GM21367 (cell line): ENCODE measurements around the gene CCDC136.

Source experiments
- ATAC-seq: cut with Tn5 transposase; IDR thresholded peaks from one replicate; pipeline ENCODE4 v1.9.1; 2021; ENCODE audit not compliant: unreplicated experiment

The CCDC136 gene

GRCh38 chr7:128791121-128791971 lies at the start of gene CCDC136:
TSS of gene CCDC136 (plus strand) at chr7:128791968. CDS start at chr7:128792412, 444 bp downstream.
- ATAC-seq = peak; percentile 65

- ATAC-seq = no peak
Observed at GRCh38 chr7:128742206-128742605, 49.6 kb upstream of the CCDC136 start.

- ATAC-seq = no peak
Observed at GRCh38 chr7:128743112-128743772, 48.5 kb upstream of the CCDC136 start.

- ATAC-seq = no peak
Observed at GRCh38 chr7:128744366-128744905, 47.3 kb upstream of the CCDC136 start.

GRCh38 chr7:128745706-128746105 lies 46.1 kb upstream of the CCDC136 start:
- ATAC-seq = no peak

GRCh38 chr7:128747327-128748079 lies 44.3 kb upstream of the CCDC136 start:
- no peak for ATAC-seq

- ATAC-seq = no peak
Observed at GRCh38 chr7:128752251-128752650, 39.5 kb upstream of the CCDC136 start.

- no peak for ATAC-seq
Observed at GRCh38 chr7:128755075-128755818, 36.5 kb upstream of the CCDC136 start.

GRCh38 chr7:128755819-128756476 lies 35.8 kb upstream of the CCDC136 start:
- no peak for ATAC-seq

GRCh38 chr7:128757203-128757602 lies 34.6 kb upstream of the CCDC136 start:
- ATAC-seq = no peak

GRCh38 chr7:128758553-128758952 lies 33.2 kb upstream of the CCDC136 start:
- ATAC-seq = no peak

GRCh38 chr7:128759242-128759641 lies 32.5 kb upstream of the CCDC136 start:
- ATAC-seq = no peak

- no peak for ATAC-seq
Observed at GRCh38 chr7:128763541-128763940, 28.2 kb upstream of the CCDC136 start.

- no peak for ATAC-seq
Observed at GRCh38 chr7:128767475-128768110, 24.2 kb upstream of the CCDC136 start.

- ATAC-seq = no peak
Observed at GRCh38 chr7:128770233-128770632, 21.5 kb upstream of the CCDC136 start.

GRCh38 chr7:128773604-128774003 lies 18.2 kb upstream of the CCDC136 start:
- no peak for ATAC-seq

- no peak for ATAC-seq
Observed at GRCh38 chr7:128774029-128774689, 17.6 kb upstream of the CCDC136 start.

GRCh38 chr7:128774921-128775320 lies 16.8 kb upstream of the CCDC136 start:
- no peak for ATAC-seq
